Inferior parietal cortex (tissue), 1 donor: Measurements from ENCODE around the gene KLF13.

Source experiments
- DNase-seq: peaks from one replicate; pipeline ENCODE4 v3.0.0-alpha.2; 2016; ENCODE audit errors: extremely low spot score

KLF13 gene

DNA sequence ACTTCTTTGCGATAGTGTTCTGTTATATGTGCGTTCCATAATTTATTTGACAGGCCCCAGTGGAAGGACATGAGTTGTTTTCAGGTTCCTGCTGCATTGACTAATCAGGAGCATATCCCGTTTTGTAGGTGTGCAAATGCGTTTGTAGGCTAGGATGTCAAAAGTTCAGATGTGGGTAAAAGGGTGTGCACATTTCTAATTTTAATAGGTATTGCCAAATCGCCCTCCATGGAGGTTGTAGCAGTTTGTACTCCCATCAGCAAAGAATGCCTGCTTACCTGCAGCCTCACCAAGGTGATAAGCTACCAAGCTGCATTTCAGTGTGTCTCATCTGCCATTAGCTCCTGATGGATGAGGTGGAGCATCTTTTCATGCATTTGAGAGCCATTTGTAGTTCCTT lies 36.3 kb downstream of the KLF13 start:
- no peak for DNase-seq

DNA sequence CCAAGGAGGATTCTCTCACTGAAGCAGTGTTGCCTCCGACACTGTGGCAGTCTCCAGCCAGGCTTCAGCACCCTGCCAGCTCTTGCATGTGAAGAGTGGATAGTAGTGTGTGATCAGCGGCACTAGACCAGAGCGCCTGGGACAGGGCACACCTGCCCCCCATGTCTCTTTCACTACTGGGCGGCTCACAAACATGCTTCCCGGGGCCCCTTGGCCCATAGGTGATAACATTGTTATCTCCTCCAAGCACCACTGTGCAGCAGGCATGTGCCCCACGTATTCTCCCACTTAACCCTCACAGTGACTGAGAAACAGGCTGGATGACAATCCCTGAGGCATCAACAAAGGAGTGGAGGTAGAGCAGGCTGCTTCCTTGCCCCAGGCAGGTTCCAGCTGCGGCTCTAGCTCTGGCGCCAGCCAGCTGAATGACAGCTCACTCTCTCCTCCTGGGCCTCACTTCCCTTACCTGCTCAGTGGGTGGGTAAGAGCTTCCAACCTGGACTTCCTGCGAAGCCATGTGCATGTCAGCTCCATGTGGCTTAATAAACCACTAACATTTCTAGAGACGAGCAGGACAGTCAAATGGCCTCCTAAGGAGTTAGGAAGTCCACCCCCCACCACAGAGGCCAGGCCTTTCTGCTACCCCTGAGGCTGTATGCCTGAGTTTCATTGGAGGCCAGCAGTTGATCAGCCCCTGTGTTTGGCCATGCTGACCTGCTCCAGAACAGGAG lies 37.8 kb downstream of the KLF13 start:
- DNase-seq: no peak

GRCh38 chr15:31365032-31365654 lies 38.5 kb downstream of the KLF13 start:
- DNase-seq: no peak

- DNase-seq: peak; percentile 94
Observed at GRCh38 chr15:31365655-31366127, 39.1 kb downstream of the KLF13 start.

- DNase-seq: no peak
Observed at GRCh38 chr15:31366169-31366734, 39.6 kb downstream of the KLF13 start.

DNA sequence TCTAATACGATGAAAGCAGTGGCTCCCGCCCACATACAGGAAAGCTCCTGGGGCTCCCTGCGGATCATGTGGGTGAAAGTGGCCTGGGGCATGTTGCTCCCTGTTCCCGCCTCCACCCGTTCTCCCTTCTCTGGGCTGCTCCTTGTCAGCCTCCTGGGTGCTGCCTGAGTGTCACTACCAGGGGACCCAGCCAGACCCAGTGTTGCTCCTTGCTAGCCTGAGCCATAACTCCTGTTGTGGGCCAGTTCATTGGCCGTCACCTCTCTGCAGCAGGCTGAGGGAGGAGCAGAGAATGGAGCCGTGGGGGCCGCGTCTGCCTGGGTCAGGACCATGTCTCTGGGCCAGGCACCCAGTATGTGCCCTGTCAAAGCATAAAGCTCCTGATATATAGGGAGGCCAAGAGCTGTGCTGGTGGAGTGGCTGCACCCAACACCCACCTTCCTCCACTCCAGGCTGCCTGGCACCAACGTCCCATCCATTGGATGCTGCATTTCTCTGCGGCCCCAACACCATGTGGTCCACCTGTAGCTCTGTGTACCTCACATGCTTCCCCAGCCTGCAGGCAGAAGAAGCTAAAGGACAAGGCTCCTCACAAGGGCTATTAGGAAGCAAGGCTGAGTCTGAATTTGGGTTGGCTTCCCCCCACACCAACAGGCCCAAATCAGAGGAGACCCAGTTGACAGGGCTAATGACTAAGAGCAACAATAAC lies 40.5 kb downstream of the KLF13 start:
- DNase-seq: no peak

DNA sequence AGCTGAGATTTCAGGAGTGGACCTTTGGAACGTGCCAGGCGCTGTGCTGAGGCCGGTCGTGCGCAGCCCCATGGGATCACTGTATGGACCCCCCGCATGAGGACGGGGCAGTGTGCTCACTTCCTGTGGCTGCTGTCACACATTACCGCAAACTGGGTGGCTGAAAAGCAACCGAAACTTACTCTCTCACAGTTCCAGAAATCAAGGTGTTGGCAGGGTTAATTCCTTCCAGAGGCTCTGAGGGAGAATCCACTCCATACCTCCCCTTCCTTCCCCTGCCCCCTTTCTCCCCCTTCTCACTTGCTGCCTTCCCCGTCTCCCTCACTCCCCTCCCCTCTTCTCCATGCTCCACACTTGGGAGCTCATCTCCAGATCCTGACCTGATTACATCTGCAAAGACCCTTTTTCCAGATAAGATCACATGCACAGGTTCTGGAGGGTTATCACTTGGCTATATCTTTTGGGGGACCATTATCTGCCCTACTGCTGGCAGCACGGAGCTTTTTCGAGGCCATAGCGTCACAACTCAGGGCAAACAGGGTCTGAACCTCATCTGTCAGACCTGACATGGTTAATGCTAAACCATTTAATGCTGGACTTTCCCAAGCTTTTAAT lies 41.2 kb downstream of the KLF13 start:
- no peak for DNase-seq

- no peak for DNase-seq
Observed at GRCh38 chr15:31369727-31370126, 43.1 kb downstream of the KLF13 start.

DNA sequence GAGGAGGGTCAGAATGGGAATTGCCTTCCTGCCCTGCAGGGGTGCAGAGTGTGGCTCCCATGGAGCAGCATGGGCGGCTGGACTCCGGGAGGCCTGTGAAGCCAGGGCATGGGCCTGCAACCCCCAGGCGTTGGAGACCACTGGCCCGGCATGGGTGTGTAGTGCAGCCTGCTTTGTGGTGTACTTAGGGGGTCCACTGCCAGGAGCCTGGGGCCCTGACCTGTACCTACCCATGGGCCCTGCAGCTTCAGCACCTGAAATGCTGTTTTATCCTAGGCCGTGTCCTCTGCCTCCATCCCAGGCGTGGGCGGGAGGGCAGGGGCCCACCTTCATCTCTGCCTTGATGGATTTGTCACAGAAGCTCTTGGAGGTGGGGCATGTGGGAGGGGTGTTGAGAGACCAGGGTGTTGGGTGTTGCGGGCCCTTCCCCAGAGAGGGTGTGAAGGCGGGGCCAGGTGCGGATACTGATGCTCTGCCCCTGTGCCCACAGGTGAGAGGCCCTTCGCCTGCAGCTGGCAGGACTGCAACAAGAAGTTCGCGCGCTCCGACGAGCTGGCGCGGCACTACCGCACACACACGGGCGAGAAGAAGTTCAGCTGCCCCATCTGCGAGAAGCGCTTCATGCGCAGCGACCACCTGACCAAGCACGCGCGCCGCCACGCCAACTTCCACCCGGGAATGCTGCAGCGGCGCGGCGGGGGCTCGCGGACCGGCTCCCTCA lies 45.0 kb downstream of the KLF13 start:
- no peak for DNase-seq

DNA sequence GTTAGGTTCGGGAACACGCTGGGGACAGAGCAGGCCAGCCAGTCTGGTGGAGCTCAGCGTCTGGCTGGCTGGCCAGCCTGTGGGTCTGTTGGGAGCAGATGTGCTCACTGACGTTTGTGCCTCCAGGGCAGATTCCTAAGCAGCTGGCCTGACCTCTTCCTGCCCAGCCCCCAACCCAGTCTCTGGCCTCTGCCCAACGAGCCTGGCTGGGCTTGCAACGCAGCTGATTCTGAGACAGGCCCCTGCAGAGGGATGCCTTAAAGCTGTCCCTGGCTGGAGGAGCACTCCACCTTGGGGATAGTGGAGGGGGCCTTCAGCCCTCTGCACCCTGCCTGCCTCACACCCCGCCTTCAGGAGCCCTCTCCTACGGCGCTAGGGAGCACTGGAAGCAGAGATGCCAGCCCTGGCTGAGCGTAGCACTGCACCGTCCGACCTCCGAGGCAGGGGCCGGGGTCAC lies 46.0 kb downstream of the KLF13 start:
- DNase-seq: no peak

GRCh38 chr15:31373096-31373865 lies 46.6 kb downstream of the KLF13 start:
- no peak for DNase-seq

GRCh38 chr15:31373970-31374369 lies 47.3 kb downstream of the KLF13 start:
- DNase-seq: no peak

- no peak for DNase-seq
Observed at GRCh38 chr15:31374489-31374888, 47.9 kb downstream of the KLF13 start.

DNA sequence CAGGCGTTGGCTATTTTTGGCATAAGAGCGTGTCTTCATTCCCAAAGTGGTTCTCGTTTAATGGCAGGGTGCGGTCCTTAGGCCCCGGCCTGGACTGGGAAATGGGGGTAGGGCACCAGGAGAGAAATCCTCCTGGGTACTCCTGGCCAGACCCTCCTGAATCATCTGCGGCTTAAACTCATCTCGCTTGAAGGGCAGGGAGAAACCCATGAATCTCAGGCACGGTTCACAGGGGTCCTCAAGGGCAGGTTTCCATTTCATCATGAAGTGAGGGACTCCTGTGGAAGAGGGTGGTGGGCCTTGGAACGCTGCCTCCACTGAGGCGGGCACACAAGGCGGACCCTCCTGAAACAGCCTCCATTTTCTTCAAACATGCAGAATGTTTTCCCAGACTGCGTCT lies 48.4 kb downstream of the KLF13 start:
- no peak for DNase-seq

GRCh38 chr15:31375772-31376171 lies 49.1 kb downstream of the KLF13 start:
- no peak for DNase-seq

GRCh38 chr15:31376511-31376910 lies 49.9 kb downstream of the KLF13 start:
- DNase-seq: no peak

GRCh38 chr15:31377030-31377429 lies 50.4 kb downstream of the KLF13 start:
- no peak for DNase-seq

DNA sequence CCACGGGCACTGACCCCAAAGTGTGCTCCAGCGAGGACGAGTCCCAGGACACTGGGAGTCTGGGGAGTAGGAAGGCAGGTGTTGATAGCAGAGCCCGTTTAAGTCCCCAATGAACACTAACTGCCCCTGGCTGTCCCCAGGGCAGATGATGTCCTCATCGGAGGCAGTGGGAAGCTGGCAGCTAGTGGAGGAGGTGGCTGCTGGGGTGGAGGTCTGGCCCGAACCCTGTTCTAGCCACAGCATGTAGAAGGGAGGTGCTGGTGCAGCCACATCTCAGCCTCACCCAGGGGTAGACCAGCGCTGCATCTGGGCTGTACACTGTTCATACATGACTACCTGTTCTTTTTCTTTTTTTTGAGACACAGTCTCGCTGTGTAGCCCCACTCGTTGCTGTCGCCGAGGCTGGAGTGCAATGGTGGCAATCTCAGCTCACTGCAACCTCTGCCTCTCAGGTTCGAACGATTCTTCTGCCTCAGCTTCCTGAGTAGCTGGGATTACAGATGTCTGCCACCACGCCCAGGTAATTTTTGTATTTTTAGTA lies 51.8 kb downstream of the KLF13 start:
- no peak for DNase-seq

DNA sequence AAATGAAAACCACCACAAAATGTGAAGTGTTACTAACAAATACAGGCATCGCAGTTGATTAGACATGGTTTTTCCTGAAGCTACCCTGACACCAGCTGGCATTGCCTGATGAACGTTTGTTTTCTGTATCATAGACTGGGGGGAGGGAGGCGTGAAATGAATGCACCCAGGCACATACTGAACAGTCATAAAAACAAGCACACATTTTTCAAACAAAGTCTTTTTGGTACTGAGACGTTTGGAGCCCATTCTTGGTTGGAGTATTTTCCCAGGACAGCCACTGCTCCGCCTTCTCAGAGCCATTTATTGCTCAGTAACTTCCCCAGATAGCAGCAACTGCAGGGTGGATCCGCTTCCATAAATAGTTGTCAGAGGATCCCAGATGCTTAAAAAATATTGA lies 52.4 kb downstream of the KLF13 start:
- no peak for DNase-seq

DNA sequence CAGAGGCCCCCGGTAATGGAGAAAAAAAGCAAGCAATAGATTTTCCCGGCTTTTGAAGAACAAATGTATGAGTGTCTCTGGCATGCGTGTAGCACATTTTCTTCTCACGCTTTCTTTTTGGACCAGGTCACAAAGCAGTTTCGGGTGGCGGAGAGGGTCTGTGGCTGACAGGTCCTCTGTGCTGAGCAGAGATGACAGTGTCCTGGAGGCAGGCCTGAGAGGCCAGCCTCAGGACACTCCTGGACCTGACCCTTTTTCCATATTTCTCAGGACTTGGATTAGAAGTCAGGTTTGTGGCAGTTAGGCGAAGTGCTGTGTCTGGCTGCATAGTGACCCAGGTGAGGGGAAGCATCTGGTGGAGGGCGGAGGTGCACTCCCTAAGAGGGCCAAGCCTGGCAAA lies 52.9 kb downstream of the KLF13 start:
- DNase-seq: no peak
